Globus pallidus (tissue), 1 donor: Measurements from ENCODE around the gene MSX2.

ENCODE experiments used
- DNase-seq: peaks from one replicate; pipeline ENCODE4 v3.0.0-alpha.2; 2015; ENCODE audit warnings: low spot score

The MSX2 gene

GRCh38 chr5:174775081-174775480 lies 50.7 kb downstream of the MSX2 start:
- DNase-seq = no peak

- DNase-seq = no peak
Measured at GRCh38 chr5:174777111-174777510, 52.7 kb downstream of the MSX2 start.

GRCh38 chr5:174777583-174777982 lies 53.2 kb downstream of the MSX2 start:
- no peak for DNase-seq
